HepG2 (cell line): ENCODE results near the gene EXOC5.

Experiments used
- MEIS2 ChIP-seq: sonication (generic); formaldehyde crosslinking; IDR thresholded peaks from 2 replicates; pipeline ENCODE4 v1.9.0; 2021; ENCODE audit warnings: mild to moderate bottlenecking, missing genetic modification reagents
- POLR2A ChIP-seq, 2 experiments: IDR thresholded peaks; 2 replicates each; pipeline ENCODE4 v1.6.1; 2011; ENCODE audit warnings: low read depth in 2 of 2, low read length in 2 of 2, mild to moderate bottlenecking in 1 of 2, moderate library complexity in 1 of 2; ENCODE audit not compliant: insufficient read depth in 1 of 2
- TEAD3 ChIP-seq: optimal IDR thresholded peaks from 2 replicates; pipeline ENCODE3; 2016; ENCODE audit warnings: borderline replicate concordance
- ZNF280D ChIP-seq: sonication (generic); formaldehyde crosslinking; IDR thresholded peaks from 2 replicates; pipeline ENCODE4 v1.5.1; 2020; ENCODE audit warnings: mild to moderate bottlenecking, missing genetic modification reagents
- ZNF335 ChIP-seq: sonication (generic); formaldehyde crosslinking; IDR thresholded peaks from 2 replicates; pipeline ENCODE4 v1.4.0; 2020; ENCODE audit warnings: missing genetic modification reagents

GRCh38 chr14:57317248-57317833, 48.6 kb upstream of the EXOC5 start:
- TF ChIP-seq TEAD3 (CRISPR knock-in tag): no peak
- no peak for TF ChIP-seq POLR2A (IDR thresholded peaks at IDR 0.05; ENCODE audit: insufficient read depth in 1 of 2, low read depth in 2 of 2, low read length in 2 of 2)
- no peak for TF ChIP-seq ZNF280D (CRISPR knock-in tag)
- TF ChIP-seq MEIS2 (CRISPR knock-in tag): no peak
- TF ChIP-seq ZNF335 (CRISPR knock-in tag): no peak
